ENCODE data around the gene COL5A1. TPM values are rescaled to one million over a fixed set of nuclear protein-coding genes. Genes with fewer than 3 reads are reported as not detected.
A peak's percentile ranks its signal among the peaks of the same experiment; 100 is the strongest.

Gene COL5A1
- 28.9 TPM for total RNA-seq (ENCODE audit: unreplicated experiment)
- long read RNA-seq, partial matches to known transcripts: 0 of 3 reads
- long read RNA-seq, other reads (novel, unspliced or antisense): 3 of 3 reads

DNA sequence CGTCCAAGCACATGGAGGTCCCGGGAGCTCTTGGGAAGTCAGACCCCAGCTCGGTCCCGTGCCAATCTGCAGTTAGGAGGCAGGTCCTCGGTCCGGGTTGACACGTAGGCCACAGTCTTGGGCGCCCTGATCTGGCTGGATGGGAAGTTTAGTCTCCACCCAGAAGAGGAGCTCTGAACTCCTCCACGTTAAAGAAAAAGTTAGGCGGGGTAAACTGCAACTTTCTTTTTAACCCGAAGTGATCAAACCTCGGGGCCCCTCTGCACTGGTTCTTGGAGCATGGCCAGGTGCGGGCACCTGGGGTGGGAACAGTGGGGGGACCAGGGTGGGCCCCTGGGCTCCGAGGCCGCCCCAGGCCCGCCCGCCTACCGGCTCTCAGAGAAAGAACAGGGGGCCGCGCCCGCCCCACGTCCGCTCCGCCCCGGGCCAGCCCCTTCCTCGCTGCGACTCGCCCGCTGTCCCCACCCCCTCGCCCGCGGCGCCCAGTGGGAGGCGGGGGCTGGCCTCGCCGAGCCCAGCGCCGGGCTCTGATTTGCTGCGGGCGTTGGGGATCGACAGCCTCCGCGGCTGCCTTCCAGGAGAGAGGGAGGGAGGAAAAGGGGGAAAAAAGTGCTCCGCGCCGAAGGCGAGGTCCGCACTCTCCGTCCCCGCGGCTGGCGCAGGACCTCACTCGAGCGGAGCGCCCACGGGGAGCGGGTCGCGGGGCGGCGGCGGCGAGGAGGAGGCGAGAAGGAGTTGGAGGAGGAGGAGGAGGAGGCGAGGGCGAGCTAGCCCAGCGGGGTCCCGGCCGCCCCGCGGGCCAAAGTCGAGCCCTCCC is at the start of gene COL5A1:
Gene COL5A1 (plus strand): TSS at position 631 of the 817 bp plus-strand sequence. CDS start 385 bp downstream, outside the sequence.
- TF ChIP-seq, protein P1, sequence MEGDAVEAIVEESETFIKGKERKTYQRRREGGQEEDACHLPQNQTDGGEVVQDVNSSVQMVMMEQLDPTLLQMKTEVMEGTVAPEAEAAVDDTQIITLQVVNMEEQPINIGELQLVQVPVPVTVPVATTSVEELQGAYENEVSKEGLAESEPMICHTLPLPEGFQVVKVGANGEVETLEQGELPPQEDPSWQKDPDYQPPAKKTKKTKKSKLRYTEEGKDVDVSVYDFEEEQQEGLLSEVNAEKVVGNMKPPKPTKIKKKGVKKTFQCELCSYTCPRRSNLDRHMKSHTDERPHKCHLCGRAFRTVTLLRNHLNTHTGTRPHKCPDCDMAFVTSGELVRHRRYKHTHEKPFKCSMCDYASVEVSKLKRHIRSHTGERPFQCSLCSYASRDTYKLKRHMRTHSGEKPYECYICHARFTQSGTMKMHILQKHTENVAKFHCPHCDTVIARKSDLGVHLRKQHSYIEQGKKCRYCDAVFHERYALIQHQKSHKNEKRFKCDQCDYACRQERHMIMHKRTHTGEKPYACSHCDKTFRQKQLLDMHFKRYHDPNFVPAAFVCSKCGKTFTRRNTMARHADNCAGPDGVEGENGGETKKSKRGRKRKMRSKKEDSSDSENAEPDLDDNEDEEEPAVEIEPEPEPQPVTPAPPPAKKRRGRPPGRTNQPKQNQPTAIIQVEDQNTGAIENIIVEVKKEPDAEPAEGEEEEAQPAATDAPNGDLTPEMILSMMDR (IDR thresholded peaks at IDR 0.05; ENCODE audit: partially characterized antibody, unreplicated experiment): no peak
- DNase-seq: peak; percentile 89
- Mint-ChIP-seq H3K27ac (ENCODE audit: unreplicated experiment) (no peak within 1 kb of the TSS), H3K27me3 (ENCODE audit: unreplicated experiment) (peaks cover 7% of the 10 kb centered on the region), H3K36me3 (ENCODE audit: unreplicated experiment) (no peaks in the 10 kb centered on the region), H3K4me3 (ENCODE audit: unreplicated experiment) (peak within 1 kb of the TSS; percentile 78), H3K9me3 (ENCODE audit: unreplicated experiment) (peaks cover 8% of the 10 kb centered on the region), H3K4me1 (ENCODE audit: low read depth, unreplicated experiment) (peaks cover 7% of the 10 kb centered on the region)

DNA sequence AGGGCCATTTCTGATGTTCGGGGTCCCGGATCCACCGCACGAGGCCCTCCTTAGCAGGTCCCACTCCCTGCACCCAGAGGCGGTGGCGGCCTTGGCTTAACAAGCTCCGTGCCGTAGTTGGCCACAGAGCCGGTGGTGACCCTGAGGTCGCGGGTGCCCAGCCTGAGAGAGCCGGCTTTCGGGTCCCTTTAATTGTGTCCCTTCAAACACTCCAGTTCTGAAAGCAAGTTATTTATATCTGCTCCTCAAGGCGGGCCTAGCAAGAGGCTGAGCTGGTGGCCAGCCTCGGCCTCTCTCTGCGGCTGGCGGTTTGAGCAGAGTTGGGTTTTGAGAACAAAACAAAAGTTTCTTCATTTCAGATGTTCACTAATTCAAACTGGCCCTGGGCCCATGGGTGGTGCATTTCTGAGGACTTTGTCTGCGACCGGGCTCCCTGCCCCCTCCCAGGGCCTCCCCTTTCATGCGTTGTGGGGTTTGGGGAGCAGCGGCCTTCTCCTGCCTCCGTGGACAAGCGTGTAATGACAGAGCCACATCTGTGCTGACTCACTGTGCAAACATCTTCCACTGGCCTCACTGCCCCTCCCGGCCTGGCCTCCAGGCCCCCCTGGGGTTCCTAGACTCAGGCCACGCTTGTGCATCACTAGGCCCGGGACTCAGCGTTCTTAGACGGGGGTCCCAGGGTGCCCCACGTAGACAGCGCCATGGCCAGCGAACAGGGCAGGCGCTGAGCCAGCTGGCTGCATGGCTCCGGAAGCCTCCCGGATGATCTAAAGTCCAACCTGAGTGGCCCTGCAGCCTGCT is 49.4 kb upstream of the COL5A1 start:
- TF ChIP-seq, protein P1 (IDR thresholded peaks at IDR 0.05; ENCODE audit: partially characterized antibody, unreplicated experiment): no peak
- Mint-ChIP-seq H3K36me3 (ENCODE audit: unreplicated experiment) (peaks cover 5% of the 10 kb centered on the region), H3K27me3 (ENCODE audit: unreplicated experiment) (no peaks in the 10 kb centered on the region), H3K27ac (ENCODE audit: unreplicated experiment) (no peak overlapping the region), H3K9me3 (ENCODE audit: unreplicated experiment) (peaks cover 7% of the 10 kb centered on the region), H3K4me1 (ENCODE audit: low read depth, unreplicated experiment) (no peaks in the 10 kb centered on the region), H3K4me3 (ENCODE audit: unreplicated experiment) (no peak overlapping the region)
- DNase-seq: no peak

- peaks cover 7% of the 10 kb centered on the region for H3K9me3 Mint-ChIP-seq (ENCODE audit: unreplicated experiment)
- H3K36me3 Mint-ChIP-seq (ENCODE audit: unreplicated experiment): peaks cover 5% of the 10 kb centered on the region
- TF ChIP-seq, protein P1 (IDR thresholded peaks at IDR 0.05; ENCODE audit: partially characterized antibody, unreplicated experiment): no peak
- H3K4me1 Mint-ChIP-seq (ENCODE audit: low read depth, unreplicated experiment): no peaks in the 10 kb centered on the region
- no peak overlapping the region for H3K4me3 Mint-ChIP-seq (ENCODE audit: unreplicated experiment)
- no peak for DNase-seq
- no peak overlapping the region for H3K27ac Mint-ChIP-seq (ENCODE audit: unreplicated experiment)
- H3K27me3 Mint-ChIP-seq (ENCODE audit: unreplicated experiment): no peaks in the 10 kb centered on the region
Measured at GRCh38 chr9:134592819-134593200, 48.8 kb upstream of the COL5A1 start.

GRCh38 chr9:134593286-134594077 is 48.1 kb upstream of the COL5A1 start:
- TF ChIP-seq, protein P1 (IDR thresholded peaks at IDR 0.05; ENCODE audit: partially characterized antibody, unreplicated experiment): no peak
- H3K27me3 Mint-ChIP-seq (ENCODE audit: unreplicated experiment): no peaks in the 10 kb centered on the region
- H3K36me3 Mint-ChIP-seq (ENCODE audit: unreplicated experiment): peaks cover 5% of the 10 kb centered on the region
- no peaks in the 10 kb centered on the region for H3K4me1 Mint-ChIP-seq (ENCODE audit: low read depth, unreplicated experiment)
- H3K9me3 Mint-ChIP-seq (ENCODE audit: unreplicated experiment): peaks cover 7% of the 10 kb centered on the region
- no peak overlapping the region for H3K27ac Mint-ChIP-seq (ENCODE audit: unreplicated experiment)
- H3K4me3 Mint-ChIP-seq (ENCODE audit: unreplicated experiment): no peak overlapping the region
- DNase-seq: no peak

Measured in glutamatergic neuron (in vitro differentiated cells).